K562 (cell line): ENCODE measurements around the gene SLC16A4. TPM values are rescaled to one million over a fixed set of nuclear protein-coding genes. Genes with fewer than 3 reads are reported as not detected.

Experiments
- ATAC-seq: fragments of 200-7000 bp; cut with Tn5 transposase; 3 replicates; pipeline ENCODE4 v1.9.1; 2020; ENCODE audit warnings: moderate library complexity
- BruUV-seq: library from RNA; stranded (reverse); fragments of 400-500 nt; replicated peaks from 2 replicates; lab custom pipeline; 2021; lab: Mats Ljungman, UMichigan
- CTCF ChIA-PET: fragments of 300-600 bp; formaldehyde crosslinking; extraction: SDS; loops from one replicate; lab custom pipeline; 2021; ENCODE audit warnings: low intra/inter-chr PET ratio; lab: Yijun Ruan, JAX
- POLR2A ChIA-PET: fragments of 300-600, 350-650 bp; sonication (Branson Sonifier 250); formaldehyde crosslinking; extraction: SDS; loops from one replicate; lab custom pipeline; 2021; ENCODE audit warnings: antibody characterized with exemption, inconsistent platforms; lab: Yijun Ruan, JAX
- DNase-seq, 4 experiments: peaks; one replicate each; pipeline versions ENCODE4 v3.0.0 to v3.0.0-alpha.2; 2011 to 2018; ENCODE audit warnings: low spot score in 3 of 4, mixed read lengths in 3 of 4; ENCODE audit errors: extremely low read depth in 1 of 4
- FAIRE-seq: peaks from 2 replicates; lab custom pipeline; 2011; peaks lifted over from hg19 to GRCh38; lab: Jason Lieb, UNC
- H2AFZ ChIP-seq: 2 replicates; pipeline ENCODE4 v1.6.0; 2011; ENCODE audit warnings: low read depth, low read length, control low read depth, inconsistent platforms
- H3K27ac ChIP-seq: fragments of 200-600 bp; 3 replicates; pipeline ENCODE4 v1.8.0; 2011; ENCODE audit warnings: low read depth, mild to moderate bottlenecking, control low read depth, inconsistent platforms, low read length, moderate library complexity, mixed read lengths; ENCODE audit errors: extremely low read depth
- H3K27me3 ChIP-seq, 2 experiments: fragments of 300-600 bp in 1 of 2; 2 replicates in 1 of 2; 3 replicates in 1 of 2; pipeline versions ENCODE4 v1.6.0 to v1.8.0; 2011; ENCODE audit warnings: inconsistent platforms in 2 of 2, low read length in 2 of 2, mild to moderate bottlenecking in 1 of 2, mixed read lengths in 1 of 2, moderate library complexity in 1 of 2; ENCODE audit not compliant: control insufficient read depth in 2 of 2, insufficient read depth in 2 of 2
- H3K36me3 ChIP-seq: fragments of 300-600 bp; 3 replicates; pipeline ENCODE4 v1.8.0; 2011; ENCODE audit warnings: mild to moderate bottlenecking, low read length, inconsistent platforms; ENCODE audit not compliant: control insufficient read depth, insufficient read depth
- H3K4me1 ChIP-seq, 2 experiments: fragments of 200-600 bp in 1 of 2; replicated peaks in 1 of 2; 2 replicates in 1 of 2; 3 replicates in 1 of 2; pipeline versions ENCODE4 v1.5.1 to v1.8.0; 2011; ENCODE audit warnings: inconsistent platforms in 2 of 2, low read length in 2 of 2, mild to moderate bottlenecking in 1 of 2, mixed read lengths in 1 of 2, moderate library complexity in 1 of 2; ENCODE audit not compliant: control insufficient read depth in 2 of 2, insufficient read depth in 2 of 2
- H3K4me2 ChIP-seq: 2 replicates; pipeline ENCODE4 v1.6.1; 2011; ENCODE audit warnings: low read length, control low read depth, inconsistent platforms, mixed read lengths; ENCODE audit not compliant: insufficient read depth
- H3K4me3 ChIP-seq: fragments of 200-600 bp; sonication (generic), shearing (Covaris generic); 2 replicates; pipeline ENCODE4 v1.5.1; 2016; ENCODE audit warnings: control low read depth, inconsistent platforms
- H3K79me2 ChIP-seq: fragments of 200-600 bp; 3 replicates; pipeline ENCODE4 v1.8.0; 2011; ENCODE audit warnings: low read length, inconsistent platforms; ENCODE audit not compliant: control insufficient read depth, insufficient read depth
- H3K9ac ChIP-seq, 2 experiments: 2 replicates each; pipeline versions ENCODE4 v1.6.0 to v1.6.1; 2011; ENCODE audit warnings: low read depth in 2 of 2, low read length in 2 of 2, control low read depth in 1 of 2, inconsistent platforms in 1 of 2, mild to moderate bottlenecking in 1 of 2, mixed read lengths in 1 of 2; ENCODE audit not compliant: insufficient read depth in 1 of 2
- H3K9me1 ChIP-seq: one replicate; pipeline ENCODE4 v1.6.0; 2011; ENCODE audit warnings: inconsistent platforms, mild to moderate bottlenecking, low read length, moderate library complexity; ENCODE audit not compliant: control insufficient read depth, insufficient read depth
- H3K9me3 ChIP-seq: replicated peaks from 2 replicates; pipeline ENCODE4 v1.5.1; 2011; ENCODE audit warnings: low read depth, low read length, inconsistent platforms; ENCODE audit not compliant: control insufficient read depth, insufficient read depth
- H4K20me1 ChIP-seq: replicated peaks from 2 replicates; pipeline ENCODE4 v1.6.1; 2011; ENCODE audit warnings: low read length, inconsistent platforms, mixed read lengths; ENCODE audit not compliant: control insufficient read depth, insufficient read depth
- LEF1 ChIP-seq: fragments of 450-650 bp; IDR thresholded peaks from 2 replicates; pipeline ENCODE4 v1.6.1; 2016; ENCODE audit warnings: mild to moderate bottlenecking
- MAFK ChIP-seq: IDR thresholded peaks from 2 replicates; pipeline ENCODE4 v1.6.1; 2011; ENCODE audit warnings: low read length, improper control_type of control experiment
- MTF1 ChIP-seq: fragments of 250-450 bp; sonication (Bioruptor Pico); IDR thresholded peaks from 2 replicates; pipeline ENCODE4 v1.9.0; 2021; ENCODE audit warnings: moderate library complexity, mild to moderate bottlenecking, inconsistent platforms, borderline replicate concordance
- PURB ChIP-seq: sonication (generic); formaldehyde crosslinking; IDR thresholded peaks from 2 replicates; pipeline ENCODE4 v1.9.0; 2021; ENCODE audit warnings: low read depth, mild to moderate bottlenecking, missing genetic modification reagents
- RBFOX2 ChIP-seq: fragments of 200-400 bp; formaldehyde crosslinking; IDR thresholded peaks from 2 replicates; pipeline ENCODE4 v1.6.1; 2017; ENCODE audit warnings: low read depth, mild to moderate bottlenecking, low read length, moderate library complexity
- SMARCB1 ChIP-seq: IDR thresholded peaks from 2 replicates; pipeline ENCODE4 v1.6.1; 2011; ENCODE audit warnings: improper control_type of control experiment, low read depth; ENCODE audit not compliant: insufficient read length
- ZBTB17 ChIP-seq: fragments of 450-650 bp; formaldehyde crosslinking; IDR thresholded peaks from 2 replicates; pipeline ENCODE4 v1.4.0; 2020; ENCODE audit warnings: mild to moderate bottlenecking
- ZKSCAN8 ChIP-seq: fragments of 200-800 bp; sonication (Bioruptor generic); IDR thresholded peaks from 2 replicates; pipeline ENCODE4 v1.6.1; 2016; ENCODE audit warnings: missing genetic modification characterization, missing compliant biosample characterization
- ZNF124 ChIP-seq: sonication (generic); formaldehyde crosslinking; IDR thresholded peaks from 2 replicates; pipeline ENCODE4 v1.8.1; 2022; ENCODE audit warnings: missing genetic modification reagents
- ZNF253 ChIP-seq: fragments of 250-450 bp; sonication (Bioruptor Pico); conservative IDR thresholded peaks from 2 replicates; pipeline ENCODE4 v1.6.1; 2021; ENCODE audit warnings: mild to moderate bottlenecking
- ZNF785 ChIP-seq: fragments of 250-450 bp; sonication (Bioruptor Pico); IDR thresholded peaks from 2 replicates; pipeline ENCODE4 v1.4.0; 2020; ENCODE audit warnings: mild to moderate bottlenecking
- WGBS: fragments of 100-300 bp; shearing (Covaris generic); methylation state at CpG from one replicate; pipeline ENCODE4 v1.1.6; 2016; ENCODE audit warnings: low coverage, mixed read lengths; ENCODE audit not compliant: insufficient coverage; ENCODE audit errors: missing lambda C conversion rate; 5-methylcytosine and 5-hydroxymethylcytosine counted together
- in situ Hi-C: fragments of 300-500 bp; cut with MboI; formaldehyde crosslinking; loops from 4 replicates; pipeline ENCODE4 v1.15.0; 2018; ENCODE audit warnings: inconsistent platforms, mixed read lengths
- intact Hi-C: fragments of 100-400 bp; cut with micrococcal nuclease; formaldehyde crosslinking; loops from 2 replicates; pipeline ENCODE4 v1.14.2; 2022
- polyA plus RNA-seq, 8 experiments: library from polyadenylated mRNA; depleted of rRNA in 4 of 8; stranded (reverse) in 5 of 8; unstranded in 3 of 8; fragments of >200 nt; fragmentation: Nextera tagmentation in 2 of 8; fragmentation: Illumina TruSeq in 1 of 8; extraction: Ambion mirVana in 2 of 8; extraction: Trizol in 1 of 8; gene quantifications; 2 replicates each; pipeline versions ENCODE4 v1.2.1 to v1.2.3, GENCODE V29; 2011 to 2014; ENCODE audit warnings: inconsistent platforms in 1 of 8, missing spikeins in 1 of 8
- total RNA-seq, 7 experiments: library from RNA; depleted of rRNA in 6 of 7; stranded (reverse); fragments of >200 nt in 6 of 7; fragmentation: Illumina TruSeq in 2 of 7; extraction: Trizol in 2 of 7; gene quantifications; 2 replicates each; pipeline versions ENCODE4 v1.2.1 to v1.2.3, GENCODE V29; 2011 to 2021; ENCODE audit warnings: low replicate concordance in 1 of 7
- TF ChIP-seq, protein P1 (sequence below): fragments of 450-650 bp; formaldehyde crosslinking; IDR thresholded peaks from 2 replicates; pipeline ENCODE4 v1.4.0; 2020; ENCODE audit warnings: mild to moderate bottlenecking, mixed read lengths
- TF ChIP-seq, protein P2 (sequence below): fragments of 450-650 bp; IDR thresholded peaks from 2 replicates; pipeline ENCODE4 v1.6.1; 2016; ENCODE audit warnings: antibody characterized with exemption
- TF ChIP-seq, protein P3 (sequence below): sonication (generic); formaldehyde crosslinking; IDR thresholded peaks from 2 replicates; pipeline ENCODE4 v1.4.0; 2020; ENCODE audit warnings: mild to moderate bottlenecking, missing genetic modification reagents
- TF ChIP-seq, protein P4 (sequence below), 2 experiments: IDR thresholded peaks; 2 replicates each; pipeline ENCODE4 v1.6.1; 2012; ENCODE audit warnings: improper control_type of control experiment in 2 of 2, low read depth in 2 of 2, low read length in 2 of 2, borderline replicate concordance in 1 of 2

SLC16A4 gene
- total and polyA plus RNA-seq, 9 of the 15 experiments (the other 6 are each of a cell fraction or from before 2014, with no cell fraction given) = 0.04 to 0.31 (median 0.18) TPM; not detected in 1

DNA sequence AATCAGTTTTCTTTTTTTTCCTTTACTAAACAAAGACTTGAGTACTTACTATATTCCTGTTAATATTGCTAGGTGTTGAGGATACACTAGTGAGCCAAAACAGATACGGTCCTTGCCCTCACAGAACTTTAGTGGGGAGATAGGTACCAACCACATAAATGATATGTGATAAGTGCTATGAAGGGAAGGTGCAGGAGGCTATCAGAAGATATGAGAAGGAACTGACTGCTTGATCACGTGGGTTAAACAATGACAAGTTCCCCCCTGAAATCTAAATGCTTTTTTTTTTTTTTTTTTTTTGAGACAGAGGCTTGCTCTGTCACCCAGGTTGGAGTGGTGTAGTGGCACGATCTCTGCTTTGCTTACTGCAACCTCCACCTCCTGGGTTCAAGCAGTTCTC is 26.6 kb downstream of the SLC16A4 start:
- Histone ChIP-seq H3K36me3 (peaks cover 70% of the 10 kb centered on the region), H4K20me1 (no peaks in the 10 kb centered on the region), H3K9ac (no peak overlapping the region), H3K27me3 (no peaks in the 10 kb centered on the region), H3K27ac (no peak overlapping the region), H3K4me2 (no peak overlapping the region), H3K79me2 (peaks cover 79% of the 10 kb centered on the region), H3K4me3 (no peak overlapping the region), H3K9me3 (no peaks in the 10 kb centered on the region), H3K4me1 (no peaks in the 10 kb centered on the region), H3K9me1 (no peaks in the 10 kb centered on the region), H2AFZ (no peak overlapping the region)
- POLR2A ChIA-PET = interaction anchor here (0.6 to 0.9 kb wide), 5 partner anchors 9 to 1264 kb away, joined by 3 to 6 read pairs (median 4); no protein-coding TSS in a partner anchor
- no peak for FAIRE-seq
- no peak for ATAC-seq
- BruUV-seq = no TSS peak
- intact Hi-C loops = no loop called here
- in situ Hi-C loops = no loop called here
- CTCF ChIA-PET = no interaction called here
- 75% methylated on average over 2 of the region's 3 CpGs for WGBS
- no peak for DNase-seq
- TF ChIP-seq, protein P1, sequence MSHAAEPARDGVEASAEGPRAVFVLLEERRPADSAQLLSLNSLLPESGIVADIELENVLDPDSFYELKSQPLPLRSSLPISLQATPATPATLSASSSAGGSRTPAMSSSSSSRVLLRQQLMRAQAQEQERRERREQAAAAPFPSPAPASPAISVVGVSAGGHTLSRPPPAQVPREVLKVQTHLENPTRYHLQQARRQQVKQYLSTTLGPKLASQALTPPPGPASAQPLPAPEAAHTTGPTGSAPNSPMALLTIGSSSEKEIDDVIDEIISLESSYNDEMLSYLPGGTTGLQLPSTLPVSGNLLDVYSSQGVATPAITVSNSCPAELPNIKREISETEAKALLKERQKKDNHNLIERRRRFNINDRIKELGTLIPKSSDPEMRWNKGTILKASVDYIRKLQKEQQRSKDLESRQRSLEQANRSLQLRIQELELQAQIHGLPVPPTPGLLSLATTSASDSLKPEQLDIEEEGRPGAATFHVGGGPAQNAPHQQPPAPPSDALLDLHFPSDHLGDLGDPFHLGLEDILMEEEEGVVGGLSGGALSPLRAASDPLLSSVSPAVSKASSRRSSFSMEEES (CRISPR knock-in tag) = no peak
- TF ChIP-seq MAFK (no peak), MTF1 (CRISPR knock-in tag) (no peak), ZKSCAN8 (CRISPR knock-in tag) (no peak), ZBTB17 (CRISPR knock-in tag) (no peak), SMARCB1 (no peak), ZNF253 (CRISPR knock-in tag) (no peak), LEF1 (no peak), PURB (CRISPR knock-in tag) (no peak), RBFOX2 (no peak), ZNF785 (CRISPR knock-in tag) (no peak), ZNF124 (CRISPR knock-in tag) (no peak)
- TF ChIP-seq, protein P2, sequence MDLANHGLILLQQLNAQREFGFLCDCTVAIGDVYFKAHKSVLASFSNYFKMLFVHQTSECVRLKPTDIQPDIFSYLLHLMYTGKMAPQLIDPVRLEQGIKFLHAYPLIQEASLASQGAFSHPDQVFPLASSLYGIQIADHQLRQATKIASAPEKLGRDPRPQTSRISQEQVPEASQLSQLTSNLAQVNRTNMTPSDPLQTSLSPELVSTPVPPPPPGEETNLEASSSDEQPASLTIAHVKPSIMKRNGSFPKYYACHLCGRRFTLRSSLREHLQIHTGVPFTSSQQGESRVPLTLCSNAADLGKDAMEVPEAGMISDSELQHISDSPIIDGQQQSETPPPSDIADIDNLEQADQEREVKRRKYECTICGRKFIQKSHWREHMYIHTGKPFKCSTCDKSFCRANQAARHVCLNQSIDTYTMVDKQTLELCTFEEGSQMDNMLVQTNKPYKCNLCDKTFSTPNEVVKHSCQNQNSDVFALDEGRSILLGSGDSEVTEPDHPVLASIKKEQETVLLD = no peak
- TF ChIP-seq, protein P3, sequence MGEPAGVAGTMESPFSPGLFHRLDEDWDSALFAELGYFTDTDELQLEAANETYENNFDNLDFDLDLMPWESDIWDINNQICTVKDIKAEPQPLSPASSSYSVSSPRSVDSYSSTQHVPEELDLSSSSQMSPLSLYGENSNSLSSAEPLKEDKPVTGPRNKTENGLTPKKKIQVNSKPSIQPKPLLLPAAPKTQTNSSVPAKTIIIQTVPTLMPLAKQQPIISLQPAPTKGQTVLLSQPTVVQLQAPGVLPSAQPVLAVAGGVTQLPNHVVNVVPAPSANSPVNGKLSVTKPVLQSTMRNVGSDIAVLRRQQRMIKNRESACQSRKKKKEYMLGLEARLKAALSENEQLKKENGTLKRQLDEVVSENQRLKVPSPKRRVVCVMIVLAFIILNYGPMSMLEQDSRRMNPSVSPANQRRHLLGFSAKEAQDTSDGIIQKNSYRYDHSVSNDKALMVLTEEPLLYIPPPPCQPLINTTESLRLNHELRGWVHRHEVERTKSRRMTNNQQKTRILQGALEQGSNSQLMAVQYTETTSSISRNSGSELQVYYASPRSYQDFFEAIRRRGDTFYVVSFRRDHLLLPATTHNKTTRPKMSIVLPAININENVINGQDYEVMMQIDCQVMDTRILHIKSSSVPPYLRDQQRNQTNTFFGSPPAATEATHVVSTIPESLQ (CRISPR knock-in tag) = no peak
- TF ChIP-seq, protein P4, sequence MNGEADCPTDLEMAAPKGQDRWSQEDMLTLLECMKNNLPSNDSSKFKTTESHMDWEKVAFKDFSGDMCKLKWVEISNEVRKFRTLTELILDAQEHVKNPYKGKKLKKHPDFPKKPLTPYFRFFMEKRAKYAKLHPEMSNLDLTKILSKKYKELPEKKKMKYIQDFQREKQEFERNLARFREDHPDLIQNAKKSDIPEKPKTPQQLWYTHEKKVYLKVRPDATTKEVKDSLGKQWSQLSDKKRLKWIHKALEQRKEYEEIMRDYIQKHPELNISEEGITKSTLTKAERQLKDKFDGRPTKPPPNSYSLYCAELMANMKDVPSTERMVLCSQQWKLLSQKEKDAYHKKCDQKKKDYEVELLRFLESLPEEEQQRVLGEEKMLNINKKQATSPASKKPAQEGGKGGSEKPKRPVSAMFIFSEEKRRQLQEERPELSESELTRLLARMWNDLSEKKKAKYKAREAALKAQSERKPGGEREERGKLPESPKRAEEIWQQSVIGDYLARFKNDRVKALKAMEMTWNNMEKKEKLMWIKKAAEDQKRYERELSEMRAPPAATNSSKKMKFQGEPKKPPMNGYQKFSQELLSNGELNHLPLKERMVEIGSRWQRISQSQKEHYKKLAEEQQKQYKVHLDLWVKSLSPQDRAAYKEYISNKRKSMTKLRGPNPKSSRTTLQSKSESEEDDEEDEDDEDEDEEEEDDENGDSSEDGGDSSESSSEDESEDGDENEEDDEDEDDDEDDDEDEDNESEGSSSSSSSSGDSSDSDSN (IDR thresholded peaks at IDR 0.05; ENCODE audit: borderline replicate concordance in 1 of 2, low read depth in 2 of 2, low read length in 2 of 2) = no peak
